HG03095 (cell line): ENCODE results near the gene SLC26A5.
"Not testable (repeated sequence)": the region's sequence is repeated elsewhere in the genome, so short reads cannot be mapped to it uniquely, and the experiment has no call there.

Source experiments
- ATAC-seq: cut with Tn5 transposase; IDR thresholded peaks from one replicate; pipeline ENCODE4 v1.9.1; 2021; ENCODE audit warnings: moderate library complexity; ENCODE audit not compliant: unreplicated experiment

The SLC26A5 gene

GRCh38 chr7:103405789-103406613 is 40.0 kb downstream of the SLC26A5 start:
- ATAC-seq, result not testable (repeated sequence)

- not testable (repeated sequence) for ATAC-seq
Measured at GRCh38 chr7:103399687-103400086, 46.3 kb downstream of the SLC26A5 start.

- ATAC-seq, result no peak
Measured at GRCh38 chr7:103398483-103399127, 47.4 kb downstream of the SLC26A5 start.

- no peak for ATAC-seq
Measured at GRCh38 chr7:103396471-103396870, 49.5 kb downstream of the SLC26A5 start.

GRCh38 chr7:103395071-103395470 is 50.9 kb downstream of the SLC26A5 start:
- no peak for ATAC-seq

- ATAC-seq, result no peak
Measured at GRCh38 chr7:103394566-103394965, 51.4 kb downstream of the SLC26A5 start.

- ATAC-seq, result no peak
Measured at GRCh38 chr7:103391976-103392375, 54.0 kb downstream of the SLC26A5 start.

- ATAC-seq, result no peak
Measured at GRCh38 chr7:103391150-103391549, 54.9 kb downstream of the SLC26A5 start.

- ATAC-seq, result no peak
Measured at GRCh38 chr7:103389263-103389662, 56.7 kb downstream of the SLC26A5 start.

GRCh38 chr7:103388469-103389140 is 57.4 kb downstream of the SLC26A5 start:
- ATAC-seq, result no peak

- ATAC-seq, result no peak
Measured at GRCh38 chr7:103387242-103387641, 58.8 kb downstream of the SLC26A5 start.

- ATAC-seq, result no peak
Measured at GRCh38 chr7:103382032-103382402, 64.0 kb downstream of the SLC26A5 start.

- no peak for ATAC-seq
Measured at GRCh38 chr7:103381280-103382031, 64.6 kb downstream of the SLC26A5 start.

GRCh38 chr7:103380395-103381191 is 65.4 kb downstream of the SLC26A5 start:
- ATAC-seq, result no peak

GRCh38 chr7:103379270-103379975 is 66.6 kb downstream of the SLC26A5 start:
- no peak for ATAC-seq

- no peak for ATAC-seq
Measured at GRCh38 chr7:103373866-103374643, 72.0 kb downstream of the SLC26A5 start.

- no peak for ATAC-seq
Measured at GRCh38 chr7:103369432-103369831, 76.6 kb downstream of the SLC26A5 start.

- ATAC-seq, result no peak
Measured at GRCh38 chr7:103349805-103350204, 96.2 kb downstream of the SLC26A5 start.

GRCh38 chr7:103348959-103349358 is 97.0 kb downstream of the SLC26A5 start:
- ATAC-seq, result no peak
